Liver (tissue), 9 donors: ENCODE measurements around the gene SCAMP1. TPM values are rescaled to one million over a fixed set of nuclear protein-coding genes. Genes with fewer than 3 reads are reported as not detected.

Source experiments
- DNase-seq: peaks from one replicate; pipeline ENCODE4 v3.0.0-alpha.2; 2017; ENCODE audit warnings: low spot score
- H3K27ac ChIP-seq, 2 donors: one replicate each; pipeline ENCODE4 v1.7.0; 2013; ENCODE audit warnings: inconsistent platforms in 2 of 2, low read length in 2 of 2, control low read depth in 1 of 2, low read depth in 1 of 2, mild to moderate bottlenecking in 1 of 2
- H3K27me3 ChIP-seq, 4 donors: one replicate each; pipeline versions ENCODE4 v1.6.1 to v1.7.0; 2013; ENCODE audit warnings: low read length in 3 of 4, inconsistent platforms in 1 of 4, mild to moderate bottlenecking in 1 of 4, moderate library complexity in 1 of 4; ENCODE audit not compliant: control insufficient read depth in 4 of 4, insufficient read depth in 4 of 4
- H3K36me3 ChIP-seq, 4 donors: one replicate each; pipeline versions ENCODE4 v1.6.1 to v1.7.0; 2013; ENCODE audit warnings: low read length in 3 of 4, mild to moderate bottlenecking in 3 of 4, low read depth in 1 of 4, moderate library complexity in 1 of 4; ENCODE audit not compliant: control insufficient read depth in 4 of 4, insufficient read depth in 3 of 4
- H3K4me1 ChIP-seq, 4 donors: one replicate each; pipeline versions ENCODE4 v1.6.1 to v1.7.0; 2013; ENCODE audit warnings: low read length in 3 of 4, mild to moderate bottlenecking in 3 of 4, moderate library complexity in 1 of 4; ENCODE audit not compliant: control insufficient read depth in 4 of 4, insufficient read depth in 4 of 4
- H3K4me3 ChIP-seq, 3 donors: one replicate each; pipeline versions ENCODE4 v1.6.1 to v1.7.0; 2013; ENCODE audit warnings: low read length in 3 of 3, control low read depth in 1 of 3, low read depth in 1 of 3, mild to moderate bottlenecking in 1 of 3
- H3K9ac ChIP-seq, 2 donors: one replicate each; pipeline ENCODE4 v1.7.0; 2013; ENCODE audit warnings: low read length in 2 of 2, mild to moderate bottlenecking in 2 of 2, moderate library complexity in 2 of 2, control low read depth in 1 of 2, low read depth in 1 of 2
- H3K9me3 ChIP-seq, 4 donors: one replicate each; pipeline versions ENCODE4 v1.6.1 to v1.7.0; 2013; ENCODE audit warnings: low read length in 3 of 4; ENCODE audit not compliant: control insufficient read depth in 4 of 4
- ATF3 ChIP-seq: IDR thresholded peaks from 2 replicates; pipeline ENCODE4 v1.6.1; 2016; ENCODE audit warnings: antibody characterized with exemption
- CTCF ChIP-seq: fragments of 150-350 bp; IDR thresholded peaks from 2 replicates; pipeline ENCODE4 v1.5.1; 2017; ENCODE audit warnings: improper control_type of control experiment, low read depth, low read length; ENCODE audit not compliant: missing input control
- EGR1 ChIP-seq, 2 donors: IDR thresholded peaks; 2 replicates each; pipeline ENCODE4 v1.6.1; 2016 to 2018; ENCODE audit warnings: antibody characterized with exemption in 2 of 2, low read depth in 2 of 2
- FOXA1 ChIP-seq: IDR thresholded peaks from 2 replicates; pipeline ENCODE4 v1.6.1; 2016; ENCODE audit warnings: antibody characterized with exemption
- FOXA2 ChIP-seq: IDR thresholded peaks from 2 replicates; pipeline ENCODE4 v1.6.1; 2016; ENCODE audit warnings: antibody characterized with exemption
- GABPA ChIP-seq, 2 donors: IDR thresholded peaks in 1 of 2; conservative IDR thresholded peaks in 1 of 2; 2 replicates each; pipeline ENCODE4 v1.6.1; 2016; ENCODE audit warnings: antibody characterized with exemption in 2 of 2, mild to moderate bottlenecking in 1 of 2, moderate library complexity in 1 of 2
- HNF4A ChIP-seq, 2 donors: conservative IDR thresholded peaks; 2 replicates each; pipeline ENCODE4 v1.6.1; 2016; ENCODE audit warnings: antibody characterized with exemption in 2 of 2, mild to moderate bottlenecking in 2 of 2
- HNF4G ChIP-seq: IDR thresholded peaks from 2 replicates; pipeline ENCODE4 v1.6.1; 2016; ENCODE audit warnings: antibody characterized with exemption
- JUND ChIP-seq, 2 donors: IDR thresholded peaks; 2 replicates each; pipeline ENCODE4 v1.6.1; 2016; ENCODE audit warnings: antibody characterized with exemption in 2 of 2
- MAX ChIP-seq: IDR thresholded peaks from 2 replicates; pipeline ENCODE4 v1.6.1; 2016; ENCODE audit warnings: antibody characterized with exemption
- NR2F2 ChIP-seq: IDR thresholded peaks from 2 replicates; pipeline ENCODE4 v1.6.1; 2016; ENCODE audit warnings: antibody characterized with exemption
- RAD21 ChIP-seq, 2 donors: IDR thresholded peaks; 2 replicates each; pipeline ENCODE4 v1.6.1; 2016; ENCODE audit warnings: antibody characterized with exemption in 2 of 2, mild to moderate bottlenecking in 2 of 2
- REST ChIP-seq: IDR thresholded peaks from 2 replicates; pipeline ENCODE4 v1.6.1; 2016; ENCODE audit warnings: antibody characterized with exemption, mild to moderate bottlenecking
- RXRA ChIP-seq, 2 donors: IDR thresholded peaks; 2 replicates each; pipeline ENCODE4 v1.6.1; 2017 to 2018; ENCODE audit warnings: antibody characterized with exemption in 2 of 2, mild to moderate bottlenecking in 1 of 2
- SP1 ChIP-seq: IDR thresholded peaks from 2 replicates; pipeline ENCODE4 v1.6.1; 2018; ENCODE audit warnings: antibody characterized with exemption, mild to moderate bottlenecking
- TAF1 ChIP-seq: conservative IDR thresholded peaks from 2 replicates; pipeline ENCODE4 v1.6.1; 2016; ENCODE audit warnings: antibody characterized with exemption, mild to moderate bottlenecking
- YY1 ChIP-seq: IDR thresholded peaks from 2 replicates; pipeline ENCODE4 v1.6.1; 2016; ENCODE audit warnings: antibody characterized with exemption, mild to moderate bottlenecking
- ZBTB33 ChIP-seq: IDR thresholded peaks from 2 replicates; pipeline ENCODE4 v1.6.1; 2016; ENCODE audit warnings: antibody characterized with exemption
- WGBS: extraction: QIAGEN DNeasy Blood & Tissue Kit; methylation state at CpG from one replicate; pipeline ENCODE4 v1.1.7; 2013; 5-methylcytosine and 5-hydroxymethylcytosine counted together
- polyA plus RNA-seq, 2 donors: library from polyadenylated mRNA; stranded (reverse) in 1 of 2; unstranded in 1 of 2; fragments of 200-250 nt in 1 of 2; fragments of >200 nt in 1 of 2; fragmentation: Nextera tagmentation in 1 of 2; extraction: Ambion mirVana in 1 of 2; gene quantifications; one replicate each; pipeline versions ENCODE4 v1.2.1 to v1.2.3, GENCODE V29; 2013 to 2015
- total RNA-seq, 2 donors: library from RNA; depleted of rRNA; stranded (reverse); fragments of >200 nt; gene quantifications; one replicate each; pipeline ENCODE4 v1.2.3, GENCODE V29; 2014
- donor health status: healthy.
- donor health status: healthy.
- donor health status: healthy.
- donor health status: healthy.
- donor health status: healthy.

The SCAMP1 gene
- total and polyA plus RNA-seq, 4 donors, result 5.9 to 15.0 (median 9.0) TPM

GRCh38 chr5:78523314-78524193 is 163.1 kb downstream of the SCAMP1 start:
- Histone ChIP-seq H3K4me3 (no peak overlapping the region), H3K27ac (peak overlapping the region; percentile 32 to 36), H3K9ac (peak overlapping the region in 1 of 2 donors; percentile 16), H3K4me1 (no peaks in the 10 kb centered on the region), H3K36me3 (no peaks in the 10 kb centered on the region), H3K27me3 (peaks cover 0 to 2% (median 0%) of the 10 kb centered on the region in 4 donors), H3K9me3 (no peaks in the 10 kb centered on the region)
- no peak for DNase-seq
- WGBS, result 81% methylated on average over 15 of the region's 15 CpGs
- TF ChIP-seq ATF3, result no peak
- no peak for TF ChIP-seq MAX
- no peak for TF ChIP-seq GABPA (IDR thresholded peaks at IDR 0.05 in 1 of 2, conservative IDR thresholded peaks at IDR 0.05 in 1 of 2)
- TF ChIP-seq SP1, result no peak
- no peak for TF ChIP-seq CTCF
- TF ChIP-seq FOXA1, result no peak
- no peak for TF ChIP-seq FOXA2
- TF ChIP-seq RXRA (IDR thresholded peaks at IDR 0.05), result peak in 1 of 2 donors; percentile 6
- no peak for TF ChIP-seq JUND (IDR thresholded peaks at IDR 0.05)
- TF ChIP-seq EGR1 (IDR thresholded peaks at IDR 0.05; ENCODE audit: low read depth in 2 of 2), result no peak
- TF ChIP-seq ZBTB33, result no peak
- no peak for TF ChIP-seq HNF4A (conservative IDR thresholded peaks at IDR 0.05)
- no peak for TF ChIP-seq HNF4G
- no peak for TF ChIP-seq TAF1
- no peak for TF ChIP-seq YY1
- peak in 1 of 2 donors; percentile 13 for TF ChIP-seq RAD21 (IDR thresholded peaks at IDR 0.05)
- no peak for TF ChIP-seq REST
- peak; percentile 85 for TF ChIP-seq NR2F2
